ENCODE results near the gene RNASEH1. TPM values are rescaled to one million over a fixed set of nuclear protein-coding genes. Genes with fewer than 3 reads are reported as not detected.
"Not testable (repeated sequence)": the region's sequence is repeated elsewhere in the genome, so short reads cannot be mapped to it uniquely, and the experiment has no call there.

Gene RNASEH1
- total RNA-seq, 1 donor from 2014 or later = 23.5 TPM

GRCh38 chr2:3518496-3519254, 39.5 kb downstream of the RNASEH1 start:
- peak; percentile 98 for DNase-seq

- no peak for DNase-seq
Observed at GRCh38 chr2:3517948-3518495, 40.1 kb downstream of the RNASEH1 start.

- DNase-seq = no peak
Observed at GRCh38 chr2:3516831-3517230, 41.3 kb downstream of the RNASEH1 start.

- DNase-seq = not testable (repeated sequence)
Observed at GRCh38 chr2:3515438-3515837, 42.7 kb downstream of the RNASEH1 start.

- peak; percentile 61 for DNase-seq
Observed at GRCh38 chr2:3513026-3513810, 44.9 kb downstream of the RNASEH1 start.

GRCh38 chr2:3512086-3512485, 46.0 kb downstream of the RNASEH1 start:
- DNase-seq = no peak

- peak; percentile 53 for DNase-seq
Observed at GRCh38 chr2:3505771-3506170, 52.4 kb downstream of the RNASEH1 start.

GRCh38 chr2:3504741-3505140, 53.4 kb downstream of the RNASEH1 start:
- DNase-seq = no peak

GRCh38 chr2:3503483-3503882, 54.6 kb downstream of the RNASEH1 start:
- DNase-seq = no peak

- DNase-seq = no peak
Observed at GRCh38 chr2:3503046-3503445, 55.1 kb downstream of the RNASEH1 start.

- DNase-seq = no peak
Observed at GRCh38 chr2:3500326-3500899, 57.7 kb downstream of the RNASEH1 start.

GRCh38 chr2:3498783-3499394, 59.2 kb downstream of the RNASEH1 start:
- no peak for DNase-seq

GRCh38 chr2:3496708-3497080, 61.4 kb downstream of the RNASEH1 start:
- not testable (repeated sequence) for DNase-seq

Other genes starting within 250 kb of the RNASEH1 start
- 39.3 and 61.2 TPM in 2 replicates for gene EIPR1, start 180.5 kb downstream of the RNASEH1 start, total RNA-seq
- gene TRAPPC12, start 178.6 kb downstream of the RNASEH1 start, total RNA-seq = 35.7 and 63.0 TPM in 2 replicates
- 50.9 and 68.4 TPM in 2 replicates for gene ADI1, start 38.8 kb downstream of the RNASEH1 start, total RNA-seq
- gene RPS7, start 16.9 kb upstream of the RNASEH1 start, total RNA-seq = 926 and 1,911 TPM in 2 replicates
- gene COLEC11, start 36.8 kb upstream of the RNASEH1 start, total RNA-seq = 0.79 and 0.85 TPM in 2 replicates
- not detected in 2 replicates for gene ALLC, start 99.9 kb upstream of the RNASEH1 start, total RNA-seq
- gene DCDC2C, start 145.2 kb upstream of the RNASEH1 start, total RNA-seq = under 0.01 and 0.09 TPM in 2 replicates

All from dermis blood vessel endothelial cell (primary cell).